MCF 10A (cell line): ENCODE measurements around the gene AP5B1. TPM values are rescaled to one million over a fixed set of nuclear protein-coding genes. Genes with fewer than 3 reads are reported as not detected.

Source experiments
- BruUV-seq: library from RNA; stranded (reverse); fragments of 400-500 nt; replicated peaks from 2 replicates; lab custom pipeline; 2021; lab: Mats Ljungman, UMichigan
- CTCF ChIA-PET: fragments of 300-600 bp; sonication (Branson Sonifier 250); formaldehyde crosslinking; extraction: SDS; loops from one replicate; lab custom pipeline; 2021; ENCODE audit warnings: antibody characterized with exemption, inconsistent platforms; lab: Yijun Ruan, JAX
- POLR2A ChIA-PET: fragments of 300-600, 350-650 bp; sonication (Branson Sonifier 250); formaldehyde crosslinking; extraction: SDS; loops from one replicate; lab custom pipeline; 2020; ENCODE audit warnings: antibody characterized with exemption, inconsistent platforms; lab: Yijun Ruan, JAX
- DNase-seq: peaks from one replicate; pipeline ENCODE4 v3.0.0-alpha.2; 2018; ENCODE audit not compliant: unreplicated experiment
- H3K27ac Mint-ChIP-seq: one replicate; pipeline ENCODE4 v1.8.0; 2022; ENCODE audit warnings: mild to moderate bottlenecking, low read depth, mixed read lengths; ENCODE audit not compliant: unreplicated experiment
- H3K27me3 Mint-ChIP-seq: one replicate; pipeline ENCODE4 v1.8.0; 2022; ENCODE audit warnings: mixed read lengths; ENCODE audit not compliant: insufficient read depth, unreplicated experiment
- H3K36me3 Mint-ChIP-seq: one replicate; pipeline ENCODE4 v1.8.0; 2022; ENCODE audit warnings: mild to moderate bottlenecking, moderate library complexity, mixed read lengths; ENCODE audit not compliant: insufficient read depth, unreplicated experiment
- H3K4me1 Mint-ChIP-seq: one replicate; pipeline ENCODE4 v1.8.0; 2022; ENCODE audit warnings: mixed read lengths; ENCODE audit not compliant: insufficient read depth, unreplicated experiment
- H3K4me3 Mint-ChIP-seq: one replicate; pipeline ENCODE4 v1.8.0; 2022; ENCODE audit warnings: mild to moderate bottlenecking, moderate library complexity, mixed read lengths; ENCODE audit not compliant: unreplicated experiment
- H3K9me3 Mint-ChIP-seq: one replicate; pipeline ENCODE4 v1.8.0; 2022; ENCODE audit warnings: mixed read lengths; ENCODE audit not compliant: unreplicated experiment
- intact Hi-C: fragments of 100-400 bp; cut with micrococcal nuclease; formaldehyde crosslinking; loops from 2 replicates; pipeline ENCODE4 v1.14.1; 2022
- total RNA-seq: library from RNA; stranded (reverse); gene quantifications from 2 replicates; pipeline ENCODE4 v1.2.3, GENCODE V29; 2022
- TF ChIP-seq, protein P1 (sequence below): fragments of 200-600 bp; IDR thresholded peaks from one replicate; pipeline ENCODE4 v1.8.0; 2022; ENCODE audit warnings: antibody characterized with exemption, mild to moderate bottlenecking; ENCODE audit not compliant: unreplicated experiment

The AP5B1 gene
- total RNA-seq, 1 experiment from 2014 or later: 12.9 TPM

DNA sequence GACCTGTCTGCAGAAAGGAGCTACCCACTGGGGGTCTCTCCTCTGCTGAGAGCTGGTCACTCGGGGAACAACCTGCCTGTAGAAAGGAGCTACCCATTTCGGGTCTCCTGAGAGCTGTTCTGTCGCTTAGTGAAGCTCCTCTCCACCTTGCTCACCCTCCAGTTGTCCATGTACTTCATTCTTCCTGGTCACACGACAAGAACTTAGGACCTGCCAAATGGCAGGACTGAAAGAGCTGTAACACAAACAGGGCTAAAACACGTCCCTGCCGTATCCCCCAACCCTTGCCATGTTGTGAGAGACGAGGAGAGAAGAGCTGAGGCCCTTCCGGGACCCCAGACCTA, 36.1 kb downstream of the AP5B1 start:
- Mint-ChIP-seq H3K36me3 (no peaks in the 10 kb centered on the region), H3K9me3 (no peaks in the 10 kb centered on the region), H3K27ac (no peak overlapping the region), H3K4me1 (no peaks in the 10 kb centered on the region), H3K4me3 (no peak overlapping the region), H3K27me3 (peaks cover 43% of the 10 kb centered on the region)
- no TSS peak for BruUV-seq
- CTCF ChIA-PET: interaction anchor here (0.6 to 2.6 kb wide), 17 partner anchors 10 to 263 kb away, joined by 3 to 18 read pairs (median 4); partner anchors contain the start of genes KAT5 and MUS81
- TF ChIP-seq, protein P1, sequence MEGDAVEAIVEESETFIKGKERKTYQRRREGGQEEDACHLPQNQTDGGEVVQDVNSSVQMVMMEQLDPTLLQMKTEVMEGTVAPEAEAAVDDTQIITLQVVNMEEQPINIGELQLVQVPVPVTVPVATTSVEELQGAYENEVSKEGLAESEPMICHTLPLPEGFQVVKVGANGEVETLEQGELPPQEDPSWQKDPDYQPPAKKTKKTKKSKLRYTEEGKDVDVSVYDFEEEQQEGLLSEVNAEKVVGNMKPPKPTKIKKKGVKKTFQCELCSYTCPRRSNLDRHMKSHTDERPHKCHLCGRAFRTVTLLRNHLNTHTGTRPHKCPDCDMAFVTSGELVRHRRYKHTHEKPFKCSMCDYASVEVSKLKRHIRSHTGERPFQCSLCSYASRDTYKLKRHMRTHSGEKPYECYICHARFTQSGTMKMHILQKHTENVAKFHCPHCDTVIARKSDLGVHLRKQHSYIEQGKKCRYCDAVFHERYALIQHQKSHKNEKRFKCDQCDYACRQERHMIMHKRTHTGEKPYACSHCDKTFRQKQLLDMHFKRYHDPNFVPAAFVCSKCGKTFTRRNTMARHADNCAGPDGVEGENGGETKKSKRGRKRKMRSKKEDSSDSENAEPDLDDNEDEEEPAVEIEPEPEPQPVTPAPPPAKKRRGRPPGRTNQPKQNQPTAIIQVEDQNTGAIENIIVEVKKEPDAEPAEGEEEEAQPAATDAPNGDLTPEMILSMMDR: no peak
- DNase-seq: no peak
- intact Hi-C loops: no loop called here
- POLR2A ChIA-PET: interaction anchor here (0.7 to 2.3 kb wide), 5 partner anchors 10 to 114 kb away, joined by 3 to 7 read pairs (median 5); partner anchors contain the start of gene CFL1

DNA sequence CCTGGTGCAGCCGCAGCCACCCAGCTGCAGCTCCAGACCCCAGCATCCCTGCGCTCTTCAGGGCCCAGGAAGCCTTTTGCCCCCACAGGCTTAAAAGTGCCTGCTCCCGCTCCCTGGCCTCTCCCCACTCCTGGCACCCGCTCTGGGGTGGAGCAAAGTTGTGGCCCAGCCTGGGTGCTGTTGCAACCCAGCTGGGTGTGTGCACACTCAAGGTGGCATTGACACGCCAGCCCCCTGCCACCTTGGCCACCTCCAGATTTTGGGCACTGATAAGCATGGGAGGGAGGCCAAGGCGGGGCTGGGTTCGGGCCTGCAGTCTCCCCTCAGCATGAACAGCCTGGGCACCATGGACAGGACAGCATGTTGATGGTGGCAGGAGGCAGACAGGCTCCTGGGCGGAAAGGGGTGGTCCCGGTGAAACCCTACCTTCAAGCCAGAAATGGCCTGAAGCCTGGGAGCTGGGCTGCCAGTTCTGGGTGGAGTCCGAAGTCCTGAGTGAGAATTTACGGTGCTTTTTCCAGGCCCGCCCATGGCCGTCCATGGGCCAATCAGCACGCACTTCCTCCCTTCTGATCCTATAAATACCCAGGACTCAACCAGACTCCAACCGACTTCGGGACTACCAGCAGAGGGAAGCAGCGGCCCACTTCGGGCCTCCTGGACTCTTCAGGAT, 36.6 kb downstream of the AP5B1 start:
- intact Hi-C loops: no loop called here
- POLR2A ChIA-PET: interaction anchor here (1.0 to 2.3 kb wide), 4 partner anchors 25 to 114 kb away, joined by 3 to 7 read pairs (median 6); partner anchors contain the start of gene CFL1
- TF ChIP-seq, protein P1: no peak
- no peaks in the 10 kb centered on the region for H3K4me1 Mint-ChIP-seq
- CTCF ChIA-PET: interaction anchor here (0.6 to 2.6 kb wide), 21 partner anchors 11 to 1283 kb away, joined by 3 to 18 read pairs (median 4); partner anchors contain the start of genes KAT5 and MUS81
- no peaks in the 10 kb centered on the region for H3K36me3 Mint-ChIP-seq
- H3K27me3 Mint-ChIP-seq: peaks cover 38% of the 10 kb centered on the region
- no TSS peak for BruUV-seq
- no peaks in the 10 kb centered on the region for H3K9me3 Mint-ChIP-seq
- no peak overlapping the region for H3K4me3 Mint-ChIP-seq
- peak; percentile 73 for DNase-seq
- H3K27ac Mint-ChIP-seq: no peak overlapping the region

DNA sequence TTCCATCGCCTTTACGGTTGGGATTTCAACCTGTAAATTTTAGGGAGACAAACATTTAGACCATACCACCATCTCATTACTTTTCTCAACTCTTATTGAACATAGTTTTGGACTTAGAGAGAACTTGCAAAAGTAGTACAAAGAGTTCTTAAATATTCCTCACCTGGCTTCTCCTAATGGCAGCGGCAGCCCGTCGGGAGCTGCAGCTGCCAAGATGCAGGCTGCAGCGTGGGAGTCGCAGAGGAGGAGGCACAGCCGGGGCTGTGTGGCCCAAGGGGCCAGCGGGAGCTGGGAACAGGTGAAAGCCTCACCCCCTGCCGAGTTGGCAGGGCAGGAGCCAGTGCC, 37.1 kb downstream of the AP5B1 start:
- H3K27ac Mint-ChIP-seq: no peak overlapping the region
- H3K9me3 Mint-ChIP-seq: no peaks in the 10 kb centered on the region
- intact Hi-C loops: no loop called here
- TF ChIP-seq, protein P1: no peak
- ChIA-PET CTCF (interaction anchor here (0.6 to 2.6 kb wide), 9 partner anchors 17 to 1283 kb away, joined by 3 to 18 read pairs (median 4); partner anchors contain the start of gene MUS81), POLR2A (interaction anchor here (1.4 to 2.3 kb wide), 2 partner anchors 74 to 115 kb away, joined by 5 to 7 read pairs; partner anchors contain the start of gene CFL1)
- no peaks in the 10 kb centered on the region for H3K4me1 Mint-ChIP-seq
- no peak overlapping the region for H3K4me3 Mint-ChIP-seq
- peaks cover 33% of the 10 kb centered on the region for H3K27me3 Mint-ChIP-seq
- H3K36me3 Mint-ChIP-seq: no peaks in the 10 kb centered on the region
- no peak for DNase-seq
- no TSS peak for BruUV-seq

DNA sequence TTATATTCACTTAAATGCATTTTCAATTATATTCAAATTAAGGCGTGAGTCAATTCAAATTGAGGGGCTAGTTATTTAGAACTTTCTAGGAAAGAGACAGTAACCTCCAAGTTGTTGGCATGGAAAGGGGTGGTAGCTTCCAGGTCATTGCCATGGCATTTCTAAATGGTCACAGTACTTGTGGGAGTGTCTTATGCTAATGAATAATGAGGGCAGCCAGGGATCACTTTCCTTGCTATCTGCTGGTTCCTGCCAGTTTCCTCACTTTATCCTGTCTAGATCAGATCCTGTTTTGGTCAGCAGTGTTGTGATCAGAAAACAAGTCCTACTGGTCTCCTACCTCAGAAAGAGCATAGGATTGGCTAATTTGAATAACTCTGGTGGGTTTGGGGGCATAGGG, 38.4 kb downstream of the AP5B1 start:
- intact Hi-C loops: no loop called here
- TF ChIP-seq, protein P1: no peak
- no peak overlapping the region for H3K27ac Mint-ChIP-seq
- ChIA-PET POLR2A (no interaction called here), CTCF (interaction anchor here (1.2 kb wide), 1 partner anchor 28 kb away, joined by 6 read pairs; no protein-coding TSS in a partner anchor)
- peaks cover 3% of the 10 kb centered on the region for H3K9me3 Mint-ChIP-seq
- no peaks in the 10 kb centered on the region for H3K36me3 Mint-ChIP-seq
- BruUV-seq: no TSS peak
- no peak overlapping the region for H3K4me3 Mint-ChIP-seq
- no peak for DNase-seq
- no peaks in the 10 kb centered on the region for H3K4me1 Mint-ChIP-seq
- H3K27me3 Mint-ChIP-seq: peaks cover 29% of the 10 kb centered on the region
